Keratinocyte (primary cell): ENCODE results near the gene FKBP1B.

Experiments used
- EZH2 ChIP-seq: IDR thresholded peaks from one replicate; pipeline ENCODE4 v1.6.1; 2012; ENCODE audit warnings: inconsistent platforms, mild to moderate bottlenecking, low read length, moderate library complexity
- TF ChIP-seq, protein P1 (sequence below), 3 experiments: IDR thresholded peaks in 1 of 3; conservative IDR thresholded peaks in 1 of 3; optimal IDR thresholded peaks in 1 of 3; 2 replicates in 2 of 3; 3 replicates in 1 of 3; pipeline versions ENCODE3 to v1.5.1; 2011; ENCODE audit warnings: low read length in 3 of 3, mild to moderate bottlenecking in 3 of 3, moderate library complexity in 2 of 3, control low read depth in 1 of 3, inconsistent platforms in 1 of 3; ENCODE audit not compliant: insufficient read depth in 2 of 3; ENCODE audit errors: extremely low read depth in 1 of 3

DNA sequence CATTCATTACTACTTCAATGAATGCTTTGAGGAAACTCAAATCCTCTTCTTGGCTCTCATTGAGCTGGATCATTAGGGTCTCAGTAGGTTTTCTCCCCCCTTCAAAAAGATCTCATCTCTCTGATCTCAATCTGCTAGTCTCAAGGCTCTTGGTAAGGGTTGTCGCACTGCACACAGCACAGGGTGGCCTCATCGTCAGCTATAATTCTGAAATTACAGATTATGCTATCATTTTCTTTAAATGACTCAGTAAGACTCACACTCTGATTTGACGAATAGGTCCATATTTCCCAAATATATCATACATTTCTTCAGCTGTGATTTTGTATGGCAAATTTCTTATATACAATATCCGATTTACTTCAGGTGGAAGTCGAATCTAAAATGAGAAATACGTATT is 24.3 kb downstream of the FKBP1B start:
- TF ChIP-seq, protein P1, sequence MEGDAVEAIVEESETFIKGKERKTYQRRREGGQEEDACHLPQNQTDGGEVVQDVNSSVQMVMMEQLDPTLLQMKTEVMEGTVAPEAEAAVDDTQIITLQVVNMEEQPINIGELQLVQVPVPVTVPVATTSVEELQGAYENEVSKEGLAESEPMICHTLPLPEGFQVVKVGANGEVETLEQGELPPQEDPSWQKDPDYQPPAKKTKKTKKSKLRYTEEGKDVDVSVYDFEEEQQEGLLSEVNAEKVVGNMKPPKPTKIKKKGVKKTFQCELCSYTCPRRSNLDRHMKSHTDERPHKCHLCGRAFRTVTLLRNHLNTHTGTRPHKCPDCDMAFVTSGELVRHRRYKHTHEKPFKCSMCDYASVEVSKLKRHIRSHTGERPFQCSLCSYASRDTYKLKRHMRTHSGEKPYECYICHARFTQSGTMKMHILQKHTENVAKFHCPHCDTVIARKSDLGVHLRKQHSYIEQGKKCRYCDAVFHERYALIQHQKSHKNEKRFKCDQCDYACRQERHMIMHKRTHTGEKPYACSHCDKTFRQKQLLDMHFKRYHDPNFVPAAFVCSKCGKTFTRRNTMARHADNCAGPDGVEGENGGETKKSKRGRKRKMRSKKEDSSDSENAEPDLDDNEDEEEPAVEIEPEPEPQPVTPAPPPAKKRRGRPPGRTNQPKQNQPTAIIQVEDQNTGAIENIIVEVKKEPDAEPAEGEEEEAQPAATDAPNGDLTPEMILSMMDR (optimal IDR thresholded peaks at IDR 0.05 in 1 of 3, IDR thresholded peaks at IDR 0.05 in 1 of 3, conservative IDR thresholded peaks at IDR 0.05 in 1 of 3; ENCODE audit: extremely low read depth in 1 of 3, insufficient read depth in 2 of 3, low read length in 3 of 3), result no peak
- no peak for TF ChIP-seq EZH2
